SK-N-SH treated with all-trans-retinoic acid at 6 μM for 48 hours (cell line): ENCODE data around the gene PCDHA7.

Source experiments
- ATAC-seq: fragments of 200-7000 bp; cut with Tn5 transposase; 3 replicates; pipeline ENCODE4 v1.9.1; 2020; ENCODE audit warnings: mild to moderate bottlenecking, moderate library complexity
- ARNTL ChIP-seq: fragments of 450-650 bp; formaldehyde crosslinking; IDR thresholded peaks from 2 replicates; pipeline ENCODE4 v1.5.0; 2020; ENCODE audit warnings: low read depth, mild to moderate bottlenecking, moderate library complexity, borderline replicate concordance
- BACH2 ChIP-seq: fragments of 250-450 bp; sonication (Bioruptor Pico); IDR thresholded peaks from 2 replicates; pipeline ENCODE4 v1.9.0; 2021; ENCODE audit warnings: mild to moderate bottlenecking, borderline replicate concordance
- CREB5 ChIP-seq: fragments of 250-450 bp; sonication (Bioruptor Pico); IDR thresholded peaks from 2 replicates; pipeline ENCODE4 v1.5.1; 2020; ENCODE audit warnings: low read depth, mild to moderate bottlenecking, moderate library complexity
- CSDC2 ChIP-seq: fragments of 250-450 bp; sonication (Bioruptor Pico); IDR thresholded peaks from 2 replicates; pipeline ENCODE4 v1.5.0; 2020; ENCODE audit warnings: mild to moderate bottlenecking, moderate library complexity
- CSRNP3 ChIP-seq: fragments of 250-450 bp; sonication (Bioruptor Pico); IDR thresholded peaks from 2 replicates; pipeline ENCODE4 v1.5.1; 2021; ENCODE audit warnings: mild to moderate bottlenecking, moderate library complexity
- GLIS3 ChIP-seq: fragments of 250-450 bp; sonication (Bioruptor Pico); IDR thresholded peaks from 2 replicates; pipeline ENCODE4 v1.5.0; 2020; ENCODE audit warnings: mild to moderate bottlenecking, moderate library complexity
- ISL1 ChIP-seq: fragments of 250-450 bp; sonication (Bioruptor Pico); IDR thresholded peaks from 2 replicates; pipeline ENCODE4 v2.1.2; 2022; ENCODE audit warnings: mild to moderate bottlenecking, moderate library complexity
- OSR1 ChIP-seq: fragments of 250-450 bp; sonication (Bioruptor Pico); IDR thresholded peaks from 2 replicates; pipeline ENCODE4 v1.8.0; 2022; ENCODE audit warnings: moderate library complexity, mild to moderate bottlenecking, inconsistent platforms
- POU6F1 ChIP-seq: fragments of 250-450 bp; sonication (Bioruptor Pico); IDR thresholded peaks from 2 replicates; pipeline ENCODE4 v1.8.0; 2021; ENCODE audit warnings: low read depth, mild to moderate bottlenecking, moderate library complexity, borderline replicate concordance
- RARB ChIP-seq: fragments of 250-450 bp; sonication (Bioruptor Pico); IDR thresholded peaks from 2 replicates; pipeline ENCODE4 v1.8.0; 2021; ENCODE audit warnings: mild to moderate bottlenecking, moderate library complexity
- SNAI2 ChIP-seq: fragments of 250-450 bp; sonication (Bioruptor Pico); IDR thresholded peaks from 2 replicates; pipeline ENCODE4 v1.5.0; 2020; ENCODE audit warnings: mild to moderate bottlenecking, moderate library complexity
- TSHZ2 ChIP-seq: fragments of 250-450 bp; sonication (Bioruptor Pico); IDR thresholded peaks from 2 replicates; pipeline ENCODE4 v1.5.0; 2020; ENCODE audit warnings: mild to moderate bottlenecking, moderate library complexity
- ZC3H10 ChIP-seq: fragments of 250-450 bp; sonication (Bioruptor Pico); IDR thresholded peaks from 2 replicates; pipeline ENCODE4 v1.5.1; 2021; ENCODE audit warnings: mild to moderate bottlenecking, moderate library complexity
- ZFP30 ChIP-seq: fragments of 450-650 bp; formaldehyde crosslinking; IDR thresholded peaks from 2 replicates; pipeline ENCODE4 v1.5.0; 2022; ENCODE audit warnings: mild to moderate bottlenecking, moderate library complexity
- ZNF70 ChIP-seq: fragments of 450-650 bp; formaldehyde crosslinking; IDR thresholded peaks from 2 replicates; pipeline ENCODE4 v1.5.0; 2020; ENCODE audit warnings: mild to moderate bottlenecking, moderate library complexity
- ZNF8 ChIP-seq: fragments of 450-650 bp; formaldehyde crosslinking; IDR thresholded peaks from 2 replicates; pipeline ENCODE4 v1.5.0; 2020; ENCODE audit warnings: mild to moderate bottlenecking, moderate library complexity

The PCDHA7 gene

GRCh38 chr5:140857987-140858240 is 23.8 kb downstream of the PCDHA7 start (continued):
- no peak for TF ChIP-seq RARB (CRISPR knock-in tag)

- ATAC-seq: no peak
- no peak for TF ChIP-seq CSRNP3 (CRISPR knock-in tag)
- TF ChIP-seq BACH2: no peak
- TF ChIP-seq OSR1: no peak
- TF ChIP-seq ZFP30 (CRISPR knock-in tag): no peak
- no peak for TF ChIP-seq TSHZ2
- TF ChIP-seq ZNF8: no peak
- TF ChIP-seq GLIS3 (CRISPR knock-in tag): no peak
- TF ChIP-seq ARNTL: no peak
- TF ChIP-seq POU6F1 (CRISPR knock-in tag): no peak
- TF ChIP-seq CREB5 (CRISPR knock-in tag): no peak
Observed at GRCh38 chr5:140862441-140863295, 28.6 kb downstream of the PCDHA7 start.

- ATAC-seq: no peak
- no peak for TF ChIP-seq GLIS3 (CRISPR knock-in tag)
- TF ChIP-seq POU6F1 (CRISPR knock-in tag): no peak
- no peak for TF ChIP-seq ARNTL
- TF ChIP-seq CSDC2 (CRISPR knock-in tag): no peak
- no peak for TF ChIP-seq SNAI2 (CRISPR knock-in tag)
- TF ChIP-seq ZC3H10 (CRISPR knock-in tag): no peak
- TF ChIP-seq ZNF70: no peak
- no peak for TF ChIP-seq CSRNP3 (CRISPR knock-in tag)
- TF ChIP-seq RARB (CRISPR knock-in tag): no peak
- TF ChIP-seq ISL1 (CRISPR knock-in tag): no peak
- no peak for TF ChIP-seq TSHZ2
Observed at GRCh38 chr5:140868721-140869554, 34.9 kb downstream of the PCDHA7 start, which contains the start of gene PCDHA11. PCDHA11 (plus strand) TSS chr5:140868957; CDS start chr5:140869104, 147 bp downstream.
